DMS53 treated with DMSO at 0.1 percent for 48 hours (cell line): Measurements from ENCODE around the gene MON1B.
A peak's percentile ranks its signal among the peaks of the same experiment; 100 is the strongest.
"Not testable (repeated sequence)": the region's sequence is repeated elsewhere in the genome, so short reads cannot be mapped to it uniquely, and the experiment has no call there.

Experiments used
- DNase-seq: peaks from one replicate; lab custom pipeline; 2025; ENCODE audit not compliant: unreplicated experiment; lab: John Stamatoyannopoulos, UW

MON1B gene

GRCh38 chr16:77190478-77191258 is at the start of gene MON1B:
TSS of gene MON1B (plus strand) at chr16:77191190. CDS start at chr16:77191486, 296 bp downstream.
- DNase-seq: peak; percentile 92

- no peak for DNase-seq
Measured at GRCh38 chr16:77143364-77143763, 47.6 kb upstream of the MON1B start.

- DNase-seq: no peak
Measured at GRCh38 chr16:77148121-77148520, 42.9 kb upstream of the MON1B start.

- DNase-seq: no peak
Measured at GRCh38 chr16:77157346-77158058, 33.5 kb upstream of the MON1B start.

GRCh38 chr16:77158293-77158692 is 32.7 kb upstream of the MON1B start:
- no peak for DNase-seq

- DNase-seq: no peak
Measured at GRCh38 chr16:77165006-77165405, 26.0 kb upstream of the MON1B start.

GRCh38 chr16:77165536-77166236 is 25.3 kb upstream of the MON1B start:
- DNase-seq: not testable (repeated sequence)

GRCh38 chr16:77166726-77167125 is 24.3 kb upstream of the MON1B start:
- DNase-seq: no peak

GRCh38 chr16:77168901-77169300 is 22.1 kb upstream of the MON1B start:
- DNase-seq: no peak

- peak; percentile 29 for DNase-seq
Measured at GRCh38 chr16:77169650-77170236, 21.2 kb upstream of the MON1B start.

- DNase-seq: no peak
Measured at GRCh38 chr16:77170805-77171204, 20.2 kb upstream of the MON1B start.

GRCh38 chr16:77171745-77172635 is 19.0 kb upstream of the MON1B start:
- peak; percentile 46 for DNase-seq

GRCh38 chr16:77172951-77173350 is 18.0 kb upstream of the MON1B start:
- DNase-seq: no peak

GRCh38 chr16:77183137-77183536 is 7.9 kb upstream of the MON1B start:
- no peak for DNase-seq

- DNase-seq: not testable (repeated sequence)
Measured at GRCh38 chr16:77186298-77186697, 4.7 kb upstream of the MON1B start.

GRCh38 chr16:77190190-77190477 is 856 bp upstream of the MON1B start:
- DNase-seq: no peak

- no peak for DNase-seq
Measured at GRCh38 chr16:77191259-77191969, 424 bp downstream of the MON1B start.

GRCh38 chr16:77193377-77193776 is 2.4 kb downstream of the MON1B start:
- no peak for DNase-seq

- no peak for DNase-seq
Measured at GRCh38 chr16:77194295-77195231, 3.6 kb downstream of the MON1B start.
